SK-N-SH treated with all-trans-retinoic acid at 6 μM for 48 hours (cell line): ENCODE results near the gene DOCK11.

ENCODE experiments used
- ATAC-seq: fragments of 200-7000 bp; cut with Tn5 transposase; 3 replicates; pipeline ENCODE4 v1.9.1; 2020; ENCODE audit warnings: mild to moderate bottlenecking, moderate library complexity
- ARNTL ChIP-seq: fragments of 450-650 bp; formaldehyde crosslinking; IDR thresholded peaks from 2 replicates; pipeline ENCODE4 v1.5.0; 2020; ENCODE audit warnings: low read depth, mild to moderate bottlenecking, moderate library complexity, borderline replicate concordance
- BACH2 ChIP-seq: fragments of 250-450 bp; sonication (Bioruptor Pico); IDR thresholded peaks from 2 replicates; pipeline ENCODE4 v1.9.0; 2021; ENCODE audit warnings: mild to moderate bottlenecking, borderline replicate concordance
- CREB5 ChIP-seq: fragments of 250-450 bp; sonication (Bioruptor Pico); IDR thresholded peaks from 2 replicates; pipeline ENCODE4 v1.5.1; 2020; ENCODE audit warnings: low read depth, mild to moderate bottlenecking, moderate library complexity
- CSDC2 ChIP-seq: fragments of 250-450 bp; sonication (Bioruptor Pico); IDR thresholded peaks from 2 replicates; pipeline ENCODE4 v1.5.0; 2020; ENCODE audit warnings: mild to moderate bottlenecking, moderate library complexity
- CSRNP3 ChIP-seq: fragments of 250-450 bp; sonication (Bioruptor Pico); IDR thresholded peaks from 2 replicates; pipeline ENCODE4 v1.5.1; 2021; ENCODE audit warnings: mild to moderate bottlenecking, moderate library complexity
- ESRRG ChIP-seq: fragments of 250-450 bp; sonication (Bioruptor Pico); IDR thresholded peaks from 2 replicates; pipeline ENCODE4 v1.6.1; 2021; ENCODE audit warnings: mild to moderate bottlenecking
- GLIS3 ChIP-seq: fragments of 250-450 bp; sonication (Bioruptor Pico); IDR thresholded peaks from 2 replicates; pipeline ENCODE4 v1.5.0; 2020; ENCODE audit warnings: mild to moderate bottlenecking, moderate library complexity
- ISL1 ChIP-seq: fragments of 250-450 bp; sonication (Bioruptor Pico); IDR thresholded peaks from 2 replicates; pipeline ENCODE4 v2.1.2; 2022; ENCODE audit warnings: mild to moderate bottlenecking, moderate library complexity
- OSR1 ChIP-seq: fragments of 250-450 bp; sonication (Bioruptor Pico); IDR thresholded peaks from 2 replicates; pipeline ENCODE4 v1.8.0; 2022; ENCODE audit warnings: moderate library complexity, mild to moderate bottlenecking, inconsistent platforms
- POU6F1 ChIP-seq: fragments of 250-450 bp; sonication (Bioruptor Pico); IDR thresholded peaks from 2 replicates; pipeline ENCODE4 v1.8.0; 2021; ENCODE audit warnings: low read depth, mild to moderate bottlenecking, moderate library complexity, borderline replicate concordance
- PPARA ChIP-seq: fragments of 250-450 bp; sonication (Bioruptor Pico); IDR thresholded peaks from 2 replicates; pipeline ENCODE4 v1.5.0; 2020; ENCODE audit warnings: mild to moderate bottlenecking, borderline replicate concordance
- RARB ChIP-seq: fragments of 250-450 bp; sonication (Bioruptor Pico); IDR thresholded peaks from 2 replicates; pipeline ENCODE4 v1.8.0; 2021; ENCODE audit warnings: mild to moderate bottlenecking, moderate library complexity
- SNAI2 ChIP-seq: fragments of 250-450 bp; sonication (Bioruptor Pico); IDR thresholded peaks from 2 replicates; pipeline ENCODE4 v1.5.0; 2020; ENCODE audit warnings: mild to moderate bottlenecking, moderate library complexity
- TCF4 ChIP-seq: fragments of 250-450 bp; sonication (Bioruptor Pico); IDR thresholded peaks from 2 replicates; pipeline ENCODE4 v1.8.0; 2021; ENCODE audit warnings: mild to moderate bottlenecking, moderate library complexity, borderline replicate concordance
- TOX ChIP-seq: fragments of 250-450 bp; sonication (Bioruptor Pico); IDR thresholded peaks from 2 replicates; pipeline ENCODE4 v1.8.0; 2021; ENCODE audit warnings: mild to moderate bottlenecking, moderate library complexity, borderline replicate concordance
- ZC3H10 ChIP-seq: fragments of 250-450 bp; sonication (Bioruptor Pico); IDR thresholded peaks from 2 replicates; pipeline ENCODE4 v1.5.1; 2021; ENCODE audit warnings: mild to moderate bottlenecking, moderate library complexity
- ZFP30 ChIP-seq: fragments of 450-650 bp; formaldehyde crosslinking; IDR thresholded peaks from 2 replicates; pipeline ENCODE4 v1.5.0; 2022; ENCODE audit warnings: mild to moderate bottlenecking, moderate library complexity
- ZNF565 ChIP-seq: fragments of 450-650 bp; formaldehyde crosslinking; conservative IDR thresholded peaks from 2 replicates; pipeline ENCODE4 v1.5.0; 2020; ENCODE audit warnings: low read depth, mild to moderate bottlenecking, moderate library complexity
- ZNF70 ChIP-seq: fragments of 450-650 bp; formaldehyde crosslinking; IDR thresholded peaks from 2 replicates; pipeline ENCODE4 v1.5.0; 2020; ENCODE audit warnings: mild to moderate bottlenecking, moderate library complexity
- ZNF8 ChIP-seq: fragments of 450-650 bp; formaldehyde crosslinking; IDR thresholded peaks from 2 replicates; pipeline ENCODE4 v1.5.0; 2020; ENCODE audit warnings: mild to moderate bottlenecking, moderate library complexity
- TF ChIP-seq, protein P1 (sequence below): fragments of 250-450 bp; sonication (Bioruptor Pico); IDR thresholded peaks from 2 replicates; pipeline ENCODE4 v1.5.0; 2020; ENCODE audit warnings: mild to moderate bottlenecking, moderate library complexity
- TF ChIP-seq, protein P2 (sequence below): fragments of 250-450 bp; sonication (Bioruptor Pico); IDR thresholded peaks from 2 replicates; pipeline ENCODE4 v1.8.0; 2020; ENCODE audit warnings: mild to moderate bottlenecking, moderate library complexity, borderline replicate concordance

Gene DOCK11

GRCh38 chrX:118495061-118495921, at the start of gene DOCK11:
Gene DOCK11, plus strand, starts transcription at chrX:118495815. Its CDS starts 157 bp downstream, at chrX:118495972.
- peak; percentile 93 for ATAC-seq
- TF ChIP-seq, protein P1, sequence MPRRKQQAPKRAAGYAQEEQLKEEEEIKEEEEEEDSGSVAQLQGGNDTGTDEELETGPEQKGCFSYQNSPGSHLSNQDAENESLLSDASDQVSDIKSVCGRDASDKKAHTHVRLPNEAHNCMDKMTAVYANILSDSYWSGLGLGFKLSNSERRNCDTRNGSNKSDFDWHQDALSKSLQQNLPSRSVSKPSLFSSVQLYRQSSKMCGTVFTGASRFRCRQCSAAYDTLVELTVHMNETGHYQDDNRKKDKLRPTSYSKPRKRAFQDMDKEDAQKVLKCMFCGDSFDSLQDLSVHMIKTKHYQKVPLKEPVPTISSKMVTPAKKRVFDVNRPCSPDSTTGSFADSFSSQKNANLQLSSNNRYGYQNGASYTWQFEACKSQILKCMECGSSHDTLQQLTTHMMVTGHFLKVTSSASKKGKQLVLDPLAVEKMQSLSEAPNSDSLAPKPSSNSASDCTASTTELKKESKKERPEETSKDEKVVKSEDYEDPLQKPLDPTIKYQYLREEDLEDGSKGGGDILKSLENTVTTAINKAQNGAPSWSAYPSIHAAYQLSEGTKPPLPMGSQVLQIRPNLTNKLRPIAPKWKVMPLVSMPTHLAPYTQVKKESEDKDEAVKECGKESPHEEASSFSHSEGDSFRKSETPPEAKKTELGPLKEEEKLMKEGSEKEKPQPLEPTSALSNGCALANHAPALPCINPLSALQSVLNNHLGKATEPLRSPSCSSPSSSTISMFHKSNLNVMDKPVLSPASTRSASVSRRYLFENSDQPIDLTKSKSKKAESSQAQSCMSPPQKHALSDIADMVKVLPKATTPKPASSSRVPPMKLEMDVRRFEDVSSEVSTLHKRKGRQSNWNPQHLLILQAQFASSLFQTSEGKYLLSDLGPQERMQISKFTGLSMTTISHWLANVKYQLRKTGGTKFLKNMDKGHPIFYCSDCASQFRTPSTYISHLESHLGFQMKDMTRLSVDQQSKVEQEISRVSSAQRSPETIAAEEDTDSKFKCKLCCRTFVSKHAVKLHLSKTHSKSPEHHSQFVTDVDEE (CRISPR knock-in tag): no peak
- TF ChIP-seq RARB (CRISPR knock-in tag) (no peak), CREB5 (CRISPR knock-in tag) (no peak), ZC3H10 (CRISPR knock-in tag) (no peak), ZFP30 (no peak), POU6F1 (CRISPR knock-in tag) (no peak), OSR1 (no peak), ZNF565 (CRISPR knock-in tag) (no peak), BACH2 (no peak), ISL1 (no peak), ZNF70 (CRISPR knock-in tag) (no peak), CSRNP3 (no peak), SNAI2 (CRISPR knock-in tag) (no peak), ZNF8 (CRISPR knock-in tag) (no peak), TCF4 (no peak)
- TF ChIP-seq, protein P2, sequence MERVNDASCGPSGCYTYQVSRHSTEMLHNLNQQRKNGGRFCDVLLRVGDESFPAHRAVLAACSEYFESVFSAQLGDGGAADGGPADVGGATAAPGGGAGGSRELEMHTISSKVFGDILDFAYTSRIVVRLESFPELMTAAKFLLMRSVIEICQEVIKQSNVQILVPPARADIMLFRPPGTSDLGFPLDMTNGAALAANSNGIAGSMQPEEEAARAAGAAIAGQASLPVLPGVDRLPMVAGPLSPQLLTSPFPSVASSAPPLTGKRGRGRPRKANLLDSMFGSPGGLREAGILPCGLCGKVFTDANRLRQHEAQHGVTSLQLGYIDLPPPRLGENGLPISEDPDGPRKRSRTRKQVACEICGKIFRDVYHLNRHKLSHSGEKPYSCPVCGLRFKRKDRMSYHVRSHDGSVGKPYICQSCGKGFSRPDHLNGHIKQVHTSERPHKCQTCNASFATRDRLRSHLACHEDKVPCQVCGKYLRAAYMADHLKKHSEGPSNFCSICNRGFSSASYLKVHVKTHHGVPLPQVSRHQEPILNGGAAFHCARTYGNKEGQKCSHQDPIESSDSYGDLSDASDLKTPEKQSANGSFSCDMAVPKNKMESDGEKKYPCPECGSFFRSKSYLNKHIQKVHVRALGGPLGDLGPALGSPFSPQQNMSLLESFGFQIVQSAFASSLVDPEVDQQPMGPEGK (CRISPR knock-in tag): no peak

DNA sequence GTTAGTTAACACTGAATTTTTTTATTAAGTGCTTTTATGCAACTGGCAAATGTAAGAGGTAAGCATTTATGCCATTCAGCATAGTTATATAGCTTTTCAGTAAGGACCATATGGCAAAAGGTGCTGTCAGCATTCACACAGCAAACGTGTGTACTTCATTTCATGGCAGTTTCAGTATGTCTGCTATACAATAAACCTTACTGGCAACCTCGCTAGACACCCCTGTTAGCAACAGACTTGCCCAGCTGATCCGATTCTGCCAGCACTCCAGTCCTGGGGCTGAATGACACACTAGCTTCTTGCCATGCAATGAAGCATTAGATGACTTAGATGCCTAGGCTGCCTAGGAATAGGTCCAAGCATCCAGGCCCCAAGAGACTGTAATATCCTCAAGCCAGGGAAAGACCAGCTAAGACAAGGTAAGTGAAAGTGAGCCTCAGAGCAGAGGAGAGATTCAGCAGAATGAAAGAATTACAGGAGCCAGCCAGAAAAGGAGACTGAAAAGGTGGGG, 47.3 kb upstream of the DOCK11 start:
- TF ChIP-seq OSR1 (no peak), ISL1 (no peak), TOX (no peak), ZNF8 (CRISPR knock-in tag) (no peak), CSDC2 (CRISPR knock-in tag) (no peak), RARB (CRISPR knock-in tag) (no peak), PPARA (no peak), ZC3H10 (CRISPR knock-in tag) (no peak), GLIS3 (no peak), ARNTL (CRISPR knock-in tag) (no peak), ESRRG (CRISPR knock-in tag) (no peak), ZFP30 (no peak), BACH2 (no peak), ZNF565 (CRISPR knock-in tag) (no peak)
- TF ChIP-seq, protein P2 (CRISPR knock-in tag): no peak
- no peak; the same call in 1 of the 3 replicates for ATAC-seq
